Measurements from ENCODE around the gene EPHB1. TPM values are rescaled to one million over a fixed set of nuclear protein-coding genes. Genes with fewer than 3 reads are reported as not detected.

EPHB1 gene
- total RNA-seq, 1 experiment from 2014 or later = 2.8 TPM

- Histone ChIP-seq H2AFZ (ENCODE audit: low read length) (no peak overlapping the region), H4K20me1 (ENCODE audit: control insufficient read depth, insufficient read depth, insufficient read length) (no peaks in the 10 kb centered on the region), H3K18ac (ENCODE audit: insufficient read length, low read depth, low read length) (no peak overlapping the region), H2BK120ac (ENCODE audit: low read depth, low read length, poor library complexity, severe bottlenecking) (no peak overlapping the region), H3K27me3 (ENCODE audit: insufficient read depth, low read length) (no peaks in the 10 kb centered on the region), H4K91ac (ENCODE audit: insufficient read length, low read depth, low read length) (no peak overlapping the region), H2BK15ac (ENCODE audit: low read depth, low read length) (no peak overlapping the region), H2BK5ac (ENCODE audit: insufficient read length, low read length) (no peak overlapping the region), H2BK12ac (ENCODE audit: insufficient read length, low read depth, low read length) (no peak overlapping the region), H3K23me2 (ENCODE audit: insufficient read length, low read depth, low read length, poor library complexity, severe bottlenecking) (no peaks in the 10 kb centered on the region), H3K4me2 (ENCODE audit: insufficient read depth, insufficient read length, low read length) (no peak overlapping the region), H2BK20ac (ENCODE audit: low read depth, low read length, poor library complexity, severe bottlenecking) (no peak overlapping the region), H3K4me1 (ENCODE audit: insufficient read depth, low read length) (no peaks in the 10 kb centered on the region), H4K8ac (replicated peaks; ENCODE audit: insufficient read length, low read depth, low read length) (no peak overlapping the region), H3T11ph (ENCODE audit: low read length) (no peak overlapping the region), H3K9me3 (ENCODE audit: control insufficient read depth, low read depth, low read length) (no peaks in the 10 kb centered on the region), H3K79me1 (ENCODE audit: insufficient read depth, low read depth, low read length, poor library complexity, severe bottlenecking) (no peaks in the 10 kb centered on the region), H3K27ac (ENCODE audit: insufficient read length, low read depth, low read length) (no peak overlapping the region), H3K14ac (ENCODE audit: insufficient read depth, low read length) (no peak overlapping the region), H3K4ac (ENCODE audit: low read depth, low read length) (no peak overlapping the region), H3K79me2 (ENCODE audit: insufficient read depth, low read length) (no peaks in the 10 kb centered on the region), H3K23ac (ENCODE audit: insufficient read length, low read depth, low read length) (no peak overlapping the region), H3K56ac (ENCODE audit: insufficient read length, low read depth, low read length) (no peak overlapping the region), H3K9ac (ENCODE audit: extremely low read depth, insufficient read length, low read length) (no peak overlapping the region), H4K5ac (ENCODE audit: insufficient read length, low read depth, low read length) (no peak overlapping the region), H2AK5ac (ENCODE audit: insufficient read length, low read length) (no peak overlapping the region)
- no peaks in the 10 kb centered on the region for H3K9me3 Mint-ChIP-seq
- no peak overlapping the region for H3K27ac Mint-ChIP-seq
- WGBS (ENCODE audit: extremely low coverage, insufficient read length, low lambda C conversion rate) = no CpG with 5 or more reads among the region's 5 CpGs
- H3K4me1 Mint-ChIP-seq = no peaks in the 10 kb centered on the region
- H3K36me3 Mint-ChIP-seq (ENCODE audit: insufficient read depth in 1 of 3, low read depth in 3 of 3) = no peaks in the 10 kb centered on the region
- TF ChIP-seq CTCF (conservative IDR thresholded peaks at IDR 0.05) = no peak
- peaks cover 12% of the 10 kb centered on the region for H3K27me3 Mint-ChIP-seq (ENCODE audit: low read depth)
- DNase-seq = no peak
- no peak overlapping the region for H3K4me3 Mint-ChIP-seq
These were observed 26.2 kb upstream of the EPHB1 start for GRCh38 chr3:134768837-134769236.

Data from H9 (cell line).